A549 (cell line): Measurements from ENCODE around the gene PSME3.

Experiments
- EP300 ChIP-seq, 2 experiments: fragments of >200 bp; sonication (Bioruptor Twin); formaldehyde crosslinking; IDR thresholded peaks; 2 replicates in 1 of 2; 3 replicates in 1 of 2; pipeline ENCODE4 v1.6.1; 2016 to 2017
- ESRRA ChIP-seq: fragments of 150-350 bp; IDR thresholded peaks from 2 replicates; pipeline ENCODE4 v1.6.1; 2014; ENCODE audit warnings: mild to moderate bottlenecking, low read length, borderline replicate concordance
- NFE2L2 ChIP-seq: fragments of 150-350 bp; conservative IDR thresholded peaks from 2 replicates; pipeline ENCODE4 v1.6.1; 2014; ENCODE audit warnings: low read length
- POLR2A ChIP-seq: IDR thresholded peaks from 2 replicates; pipeline ENCODE4 v1.6.1; 2012; ENCODE audit warnings: mild to moderate bottlenecking, low read length
- RAD21 ChIP-seq, 2 experiments: fragments of >200 bp in 1 of 2; sonication (Bioruptor Twin) in 1 of 2; formaldehyde crosslinking in 1 of 2; IDR thresholded peaks in 1 of 2; conservative IDR thresholded peaks in 1 of 2; 2 replicates in 1 of 2; 3 replicates in 1 of 2; pipeline ENCODE4 v1.6.1; 2012 to 2018; ENCODE audit warnings: inconsistent platforms in 1 of 2
- ZNF302 ChIP-seq: fragments of 250-450 bp; sonication (Bioruptor Pico); IDR thresholded peaks from 2 replicates; pipeline ENCODE4 v1.9.0; 2021; ENCODE audit warnings: inconsistent platforms, mild to moderate bottlenecking, moderate library complexity
- ZSCAN20 ChIP-seq: fragments of 250-450 bp; sonication (Bioruptor Pico); IDR thresholded peaks from 2 replicates; pipeline ENCODE4 v1.8.0; 2022; ENCODE audit warnings: mild to moderate bottlenecking, moderate library complexity
- TF ChIP-seq, protein P1 (sequence below): IDR thresholded peaks from 2 replicates; pipeline ENCODE4 v1.6.1; 2012
- TF ChIP-seq, protein P2 (sequence below): fragments of >200 bp; sonication (Bioruptor Twin); formaldehyde crosslinking; IDR thresholded peaks from 3 replicates; pipeline ENCODE4 v1.5.1; 2016

DNA sequence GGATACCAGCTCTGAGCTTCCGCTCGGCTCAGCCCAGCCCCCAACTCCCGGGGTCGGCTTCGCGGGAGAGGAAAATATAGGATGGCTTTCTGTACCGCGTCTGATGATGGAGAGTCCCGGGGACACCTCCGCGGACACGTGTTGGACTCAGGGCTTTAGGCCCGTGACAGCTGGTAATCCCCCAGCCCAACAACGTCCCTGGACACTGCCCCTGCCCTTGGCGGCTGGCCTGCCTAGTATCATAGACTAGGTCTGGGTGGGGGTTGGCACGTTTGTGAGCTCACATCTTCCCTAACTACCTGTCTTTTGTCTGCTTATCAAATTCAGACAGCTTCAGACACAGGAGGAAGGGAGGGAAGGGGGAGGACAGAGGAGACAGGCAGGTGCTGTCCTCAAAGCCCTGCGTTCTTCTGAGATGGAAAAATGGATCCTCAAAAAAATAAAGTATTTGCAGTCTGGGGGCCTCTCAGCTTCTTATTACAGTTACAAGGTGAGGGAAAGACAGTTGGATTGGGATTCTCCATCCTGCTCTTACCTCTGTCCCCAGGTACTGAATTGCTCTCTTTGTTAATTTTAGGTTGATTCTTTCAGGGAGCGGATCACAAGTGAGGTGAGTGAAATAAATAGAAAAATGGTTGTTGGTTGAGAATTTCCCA, 698 bp downstream of the PSME3 start:
- TF ChIP-seq EP300 (IDR thresholded peaks at IDR 0.05) (no peak), NFE2L2 (no peak), POLR2A (no peak), ZSCAN20 (CRISPR knock-in tag) (no peak), ZNF302 (no peak), RAD21 (conservative IDR thresholded peaks at IDR 0.05 in 1 of 2, IDR thresholded peaks at IDR 0.05 in 1 of 2) (no peak), ESRRA (no peak)
- TF ChIP-seq, protein P1, sequence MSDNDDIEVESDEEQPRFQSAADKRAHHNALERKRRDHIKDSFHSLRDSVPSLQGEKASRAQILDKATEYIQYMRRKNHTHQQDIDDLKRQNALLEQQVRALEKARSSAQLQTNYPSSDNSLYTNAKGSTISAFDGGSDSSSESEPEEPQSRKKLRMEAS = no peak
- TF ChIP-seq, protein P2, sequence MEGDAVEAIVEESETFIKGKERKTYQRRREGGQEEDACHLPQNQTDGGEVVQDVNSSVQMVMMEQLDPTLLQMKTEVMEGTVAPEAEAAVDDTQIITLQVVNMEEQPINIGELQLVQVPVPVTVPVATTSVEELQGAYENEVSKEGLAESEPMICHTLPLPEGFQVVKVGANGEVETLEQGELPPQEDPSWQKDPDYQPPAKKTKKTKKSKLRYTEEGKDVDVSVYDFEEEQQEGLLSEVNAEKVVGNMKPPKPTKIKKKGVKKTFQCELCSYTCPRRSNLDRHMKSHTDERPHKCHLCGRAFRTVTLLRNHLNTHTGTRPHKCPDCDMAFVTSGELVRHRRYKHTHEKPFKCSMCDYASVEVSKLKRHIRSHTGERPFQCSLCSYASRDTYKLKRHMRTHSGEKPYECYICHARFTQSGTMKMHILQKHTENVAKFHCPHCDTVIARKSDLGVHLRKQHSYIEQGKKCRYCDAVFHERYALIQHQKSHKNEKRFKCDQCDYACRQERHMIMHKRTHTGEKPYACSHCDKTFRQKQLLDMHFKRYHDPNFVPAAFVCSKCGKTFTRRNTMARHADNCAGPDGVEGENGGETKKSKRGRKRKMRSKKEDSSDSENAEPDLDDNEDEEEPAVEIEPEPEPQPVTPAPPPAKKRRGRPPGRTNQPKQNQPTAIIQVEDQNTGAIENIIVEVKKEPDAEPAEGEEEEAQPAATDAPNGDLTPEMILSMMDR = no peak
